Stimulated activated CD4-positive, alpha-beta T cell treated with anti-CD3 and anti-CD28 coated beads, Interleukin-1b, Interleukin-23, amount 100 ng/mL, for 1 hour (primary cell): Measurements from ENCODE around the gene HDC.

ENCODE experiments used
- DNase-seq, 2 donors: peaks; one replicate each; pipeline ENCODE4 v3.0.0-alpha.2; 2020; ENCODE audit warnings: low read depth in 2 of 2

The HDC gene

DNA sequence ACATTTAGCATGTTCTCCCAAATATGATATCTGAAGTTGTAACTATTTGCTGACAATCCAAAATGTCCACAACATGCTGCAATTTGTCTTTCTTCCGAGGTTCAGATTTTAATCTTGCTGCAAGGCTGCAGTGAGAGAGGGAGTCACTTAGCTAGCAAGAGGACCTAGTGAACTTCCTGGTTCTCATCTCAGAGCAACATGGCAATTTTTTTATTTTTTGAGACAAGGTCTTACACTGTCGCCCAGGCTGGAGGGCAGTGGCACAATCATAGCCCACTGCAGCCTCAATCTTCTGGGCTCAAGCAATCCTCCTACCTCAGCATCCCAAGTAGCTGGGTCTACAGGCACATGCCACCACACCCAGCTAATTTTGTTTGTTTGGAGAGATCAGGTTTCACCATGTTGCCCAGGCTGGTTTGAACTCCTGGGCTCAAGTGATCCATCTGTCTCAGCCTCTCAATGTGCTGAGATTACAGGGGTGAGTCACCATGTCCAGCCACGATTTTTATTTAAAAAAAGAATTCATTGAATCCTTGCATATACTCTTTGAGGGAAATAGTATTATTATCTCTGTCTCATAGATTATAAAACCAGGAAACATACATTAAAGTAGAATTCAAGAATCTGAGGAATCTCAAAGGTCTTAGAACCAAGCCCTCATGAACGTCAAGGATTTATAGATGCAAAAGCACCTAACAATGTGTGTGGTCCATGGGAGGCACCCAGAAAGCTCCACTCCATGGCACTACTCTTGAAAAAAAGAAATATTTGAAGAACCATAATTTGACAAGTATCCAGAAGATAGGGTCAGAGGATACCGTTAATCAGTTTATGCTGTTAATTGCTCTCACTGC is 9.1 kb downstream of the HDC start:
- DNase-seq = no peak

DNA sequence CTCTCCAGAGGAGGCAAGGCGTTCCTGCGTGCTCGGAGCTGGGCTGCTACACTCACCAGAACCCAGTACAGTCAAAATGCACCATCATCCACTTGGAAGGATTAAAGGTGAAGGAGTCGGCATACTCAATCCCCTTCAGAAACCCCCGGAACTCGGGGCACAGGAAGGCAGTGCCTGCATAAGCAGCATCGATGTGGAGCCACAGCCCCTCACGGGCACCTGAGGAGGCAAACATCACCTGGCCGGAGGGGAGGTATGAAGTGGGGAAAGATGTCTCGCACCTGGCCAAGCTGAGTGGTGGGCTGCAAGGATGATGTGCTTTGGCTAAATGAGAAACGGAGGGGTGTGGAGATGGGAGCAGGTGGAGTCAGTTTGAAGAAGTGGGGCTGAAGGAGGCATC is 13.0 kb downstream of the HDC start:
- no peak for DNase-seq

DNA sequence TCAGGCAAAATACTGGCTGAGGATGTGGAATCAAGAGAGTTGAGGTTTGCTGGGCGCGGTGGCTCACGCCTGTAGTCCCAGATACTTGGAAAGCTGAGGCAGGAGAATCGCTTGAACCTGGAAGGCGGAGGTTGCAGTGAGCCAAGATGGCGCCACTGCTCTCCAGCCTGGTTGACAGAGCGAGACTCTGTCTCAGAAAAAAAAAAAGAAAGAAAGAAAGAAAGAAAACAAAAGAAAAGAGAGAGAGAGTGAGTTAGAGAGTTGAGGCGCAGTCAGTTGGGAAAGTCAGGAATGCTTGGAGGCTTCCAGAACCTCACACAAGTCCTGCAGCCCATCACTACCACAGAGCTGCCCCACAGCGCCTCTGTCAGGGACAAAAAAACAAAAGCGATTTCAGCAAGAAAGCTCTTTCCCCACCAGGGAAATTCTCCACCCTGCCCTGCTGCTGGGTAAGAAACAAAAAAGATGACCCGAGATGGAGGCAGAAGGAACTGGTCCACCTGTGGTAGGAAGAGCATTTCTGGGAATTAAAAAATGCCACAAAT is 13.8 kb downstream of the HDC start:
- DNase-seq = no peak

DNA sequence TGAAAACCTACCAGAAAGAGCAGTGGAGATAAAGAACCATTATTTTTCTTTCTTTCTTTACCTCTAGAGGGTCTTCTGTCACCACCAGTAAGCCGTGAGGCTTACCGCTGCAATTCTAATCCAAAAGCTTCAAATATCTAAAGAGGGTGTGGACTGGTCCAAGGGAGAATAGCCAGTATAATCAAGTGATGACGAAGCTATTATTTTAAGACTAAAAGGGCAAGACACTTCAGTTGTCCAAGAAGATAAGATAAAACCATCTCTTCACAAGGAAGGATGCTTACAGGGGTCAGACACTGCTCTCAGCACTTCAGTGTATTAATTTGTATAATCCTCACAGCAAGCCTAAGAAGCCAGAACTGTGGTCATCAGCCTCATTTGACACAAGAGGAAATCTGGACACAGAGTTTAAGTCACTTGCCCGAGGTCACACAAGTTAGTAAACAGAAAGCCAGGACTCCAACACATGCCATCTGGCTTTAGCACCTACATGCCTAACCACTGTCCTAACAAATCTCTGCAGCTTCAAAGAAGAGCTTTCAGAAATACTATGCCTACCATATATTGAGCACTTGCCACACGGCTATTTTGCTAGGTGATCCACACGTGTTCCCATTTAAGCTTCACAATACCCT is 14.6 kb downstream of the HDC start:
- DNase-seq = no peak

DNA sequence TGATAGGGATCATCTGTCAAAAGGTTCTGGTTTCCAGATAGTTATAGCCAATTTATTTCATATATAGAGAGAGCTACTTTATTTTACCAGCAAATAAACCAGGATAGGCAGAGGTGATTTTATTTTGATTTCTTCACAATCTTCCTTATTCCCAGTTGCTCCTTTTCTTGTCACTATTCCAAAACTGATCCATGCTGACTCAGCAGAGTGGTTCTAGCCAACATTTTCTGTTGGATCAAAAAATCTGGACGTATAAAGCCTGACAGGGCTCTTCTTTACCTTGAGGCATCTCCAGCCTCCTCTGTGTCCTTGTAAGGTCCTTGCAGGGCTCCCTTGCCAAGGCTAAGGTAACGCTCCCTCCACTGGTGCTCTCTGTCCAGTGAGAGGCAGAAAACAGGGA is 15.8 kb downstream of the HDC start:
- no peak for DNase-seq

DNA sequence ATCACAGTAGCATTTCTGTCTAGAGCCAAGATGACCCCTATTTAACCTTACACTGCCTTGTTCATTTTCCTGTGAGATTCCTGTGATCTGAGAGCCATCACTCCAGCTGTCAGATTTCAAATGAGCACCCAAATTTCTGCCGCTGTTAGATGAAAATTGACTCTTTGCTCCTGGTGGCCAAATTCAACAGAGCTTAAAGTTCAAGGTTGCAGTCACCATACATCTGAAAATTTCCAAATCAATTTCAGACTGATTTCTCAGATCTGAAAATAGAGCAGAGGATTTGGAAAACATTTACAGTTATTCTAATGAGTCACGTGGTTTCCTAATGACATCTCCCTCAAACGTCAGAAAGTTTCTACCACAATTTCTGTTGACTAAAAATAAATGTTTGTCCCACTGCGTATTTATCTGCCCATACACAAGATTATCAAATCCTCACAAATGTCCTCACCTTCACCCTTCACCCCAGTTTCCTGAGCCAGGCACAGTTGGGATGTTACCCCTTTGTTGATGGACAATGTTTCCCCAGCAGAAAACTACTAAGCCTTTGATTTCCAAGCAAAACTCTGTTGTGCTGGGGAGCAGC is 16.4 kb downstream of the HDC start:
- no peak for DNase-seq

DNA sequence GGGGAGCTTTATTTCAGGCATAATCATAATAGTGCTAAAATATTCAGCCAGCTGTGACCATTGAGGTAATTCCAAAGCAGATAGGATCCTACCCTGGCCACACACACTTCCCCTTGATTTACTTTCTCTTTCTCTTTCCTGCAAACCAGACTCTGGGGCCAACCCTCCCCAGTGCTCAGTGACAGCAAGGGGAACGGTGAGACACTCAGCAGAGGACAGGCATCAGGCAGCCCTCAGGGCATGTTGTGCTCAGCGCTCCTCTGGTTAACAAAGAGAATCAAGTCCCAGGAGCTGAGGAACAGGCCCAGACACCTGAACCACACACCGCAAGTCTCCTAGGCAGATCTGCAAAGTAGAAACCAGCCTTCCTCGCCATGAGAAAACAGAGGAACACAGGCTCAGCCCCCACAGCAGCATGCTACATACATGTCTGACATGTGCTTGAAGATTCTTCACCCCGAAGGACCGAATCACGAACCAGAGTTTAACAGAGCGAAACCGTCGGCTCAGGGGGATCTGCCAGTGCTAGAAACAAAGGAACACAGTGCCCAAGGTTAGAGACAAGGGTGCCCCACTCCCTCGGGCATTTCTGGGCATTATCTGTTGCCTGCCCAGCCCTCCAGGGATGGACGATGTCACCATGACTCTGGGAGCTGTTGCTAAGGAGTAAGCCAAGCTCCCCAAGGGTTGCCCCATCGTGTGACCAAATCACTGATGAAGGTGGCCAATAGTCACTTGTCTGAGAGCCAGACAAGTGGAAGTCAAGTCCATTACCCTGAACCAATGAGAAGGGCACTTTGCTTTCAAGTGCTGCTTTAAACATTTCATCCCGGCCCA is 17.5 kb downstream of the HDC start:
- no peak for DNase-seq

DNA sequence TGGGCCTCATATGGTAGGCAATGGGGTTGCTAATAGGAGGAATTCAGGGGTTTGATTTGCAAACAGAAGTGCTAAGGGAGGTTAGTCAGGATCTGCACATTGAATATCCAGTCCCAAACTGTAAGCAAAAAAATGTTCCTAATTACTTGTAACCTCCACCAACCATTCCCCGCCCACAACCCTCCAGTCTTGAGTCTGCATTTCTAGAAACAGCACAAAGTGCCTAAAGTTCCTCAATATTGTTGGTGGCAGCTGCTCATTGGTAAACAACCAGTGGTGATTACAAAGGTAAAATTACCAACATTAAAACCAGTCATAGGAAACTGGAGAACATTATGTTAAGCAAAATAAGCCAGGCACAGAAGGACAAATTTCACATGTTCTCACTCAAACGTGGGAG is 18.9 kb downstream of the HDC start:
- DNase-seq = no peak

DNA sequence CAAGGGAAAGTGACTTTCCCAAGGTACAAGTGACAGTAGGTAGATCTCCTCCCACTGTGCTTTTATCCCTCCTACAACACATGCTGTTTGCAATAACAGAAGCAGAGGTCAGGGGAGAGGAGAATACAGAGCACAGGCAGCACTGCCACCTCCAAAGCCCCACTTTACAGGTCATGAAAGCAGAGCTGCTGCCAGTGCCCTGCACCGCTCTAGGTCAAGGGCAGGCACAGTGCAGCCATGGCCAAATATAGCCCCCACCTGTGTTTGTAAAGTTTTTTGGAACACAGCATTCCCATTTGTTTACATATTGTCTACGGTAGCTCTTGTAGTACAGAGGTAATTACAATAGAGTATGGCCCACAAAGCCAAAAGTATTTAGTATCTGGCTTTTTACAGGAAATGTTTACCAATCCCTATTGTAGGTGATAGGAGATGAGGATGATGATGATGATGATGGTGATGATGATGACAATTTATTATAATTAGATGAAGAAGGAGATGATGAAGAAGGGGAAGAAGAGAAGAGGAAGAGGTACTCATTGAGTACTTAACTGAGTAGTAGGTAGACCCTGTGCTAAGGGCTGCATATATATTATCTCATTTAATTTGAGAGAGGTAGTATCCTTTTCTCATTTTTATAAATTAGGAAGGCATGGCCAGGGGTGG is 20.4 kb downstream of the HDC start:
- no peak for DNase-seq

DNA sequence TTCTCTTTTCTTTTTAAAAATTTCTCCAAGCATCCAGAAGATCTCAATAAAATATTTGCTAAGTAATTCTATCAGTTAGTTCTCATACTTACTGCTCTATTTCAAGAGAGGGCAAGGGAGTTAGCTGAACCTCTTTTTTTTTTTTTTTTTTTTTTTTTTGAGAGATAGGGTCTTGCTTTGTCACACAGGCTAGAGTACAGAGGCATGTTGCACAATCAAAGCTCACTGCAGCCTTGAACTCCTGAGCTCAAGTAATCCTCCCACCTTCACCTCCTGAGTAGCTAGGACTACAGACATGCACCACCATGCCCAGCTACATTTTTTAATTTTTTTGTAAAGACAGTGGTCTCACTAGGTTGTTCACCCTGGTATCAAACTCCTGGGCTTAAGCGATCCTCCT is 21.4 kb downstream of the HDC start:
- DNase-seq = no peak

DNA sequence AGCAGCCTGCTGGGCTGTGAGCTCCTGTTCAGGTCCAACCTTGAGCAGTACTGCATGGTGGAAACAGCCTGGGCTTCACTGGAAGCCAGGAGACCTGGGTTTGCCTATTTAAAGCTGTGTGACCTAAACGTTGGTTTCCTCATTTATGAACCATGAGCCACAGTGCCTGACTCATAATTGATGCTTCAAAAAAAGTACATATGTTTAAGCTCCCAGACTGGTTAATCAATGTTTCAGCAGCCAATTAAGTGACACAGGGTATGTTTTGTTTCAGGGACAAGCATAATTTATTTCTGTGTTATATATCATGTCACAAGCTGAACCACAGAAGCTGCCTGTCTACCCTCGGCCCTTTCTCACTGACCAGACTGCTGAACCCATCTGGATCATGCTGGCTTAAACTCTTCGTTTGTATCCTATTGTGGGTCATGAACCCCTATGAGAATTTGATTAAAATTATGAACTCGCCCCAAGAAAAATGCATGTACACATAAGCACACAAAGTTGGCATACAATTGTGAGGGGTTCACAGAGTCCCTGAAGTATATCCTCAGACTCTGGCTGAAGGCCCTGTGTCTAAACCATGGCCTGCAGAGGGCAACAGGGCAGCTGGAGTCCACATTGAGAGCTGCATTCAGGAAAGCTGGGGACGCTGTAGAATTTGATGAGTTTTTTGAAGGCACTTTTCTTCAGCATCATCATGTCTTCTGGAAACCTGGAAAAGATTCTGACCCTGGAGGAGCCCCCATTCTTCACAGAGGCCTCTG is 23.7 kb downstream of the HDC start:
- DNase-seq = no peak

DNA sequence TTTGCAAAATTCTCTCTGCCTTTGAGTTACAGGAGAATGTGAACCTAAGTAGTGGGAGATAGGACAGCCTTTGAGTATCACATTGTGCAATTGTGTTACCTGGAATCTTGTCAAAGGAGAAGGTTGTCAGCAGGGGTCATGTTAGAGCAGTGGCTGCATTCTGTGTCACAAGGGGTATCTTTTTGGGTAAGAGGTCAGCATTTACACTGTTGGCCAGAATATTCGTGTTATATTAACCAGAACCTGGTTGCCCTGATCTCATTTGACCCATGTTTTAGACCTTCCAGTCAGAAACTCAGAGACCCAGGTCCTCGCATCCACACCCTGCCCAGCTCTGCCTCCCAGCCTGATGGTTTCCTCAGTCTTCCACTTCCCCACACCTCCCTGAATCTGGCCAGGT is 27.3 kb downstream of the HDC start:
- DNase-seq = no peak

DNA sequence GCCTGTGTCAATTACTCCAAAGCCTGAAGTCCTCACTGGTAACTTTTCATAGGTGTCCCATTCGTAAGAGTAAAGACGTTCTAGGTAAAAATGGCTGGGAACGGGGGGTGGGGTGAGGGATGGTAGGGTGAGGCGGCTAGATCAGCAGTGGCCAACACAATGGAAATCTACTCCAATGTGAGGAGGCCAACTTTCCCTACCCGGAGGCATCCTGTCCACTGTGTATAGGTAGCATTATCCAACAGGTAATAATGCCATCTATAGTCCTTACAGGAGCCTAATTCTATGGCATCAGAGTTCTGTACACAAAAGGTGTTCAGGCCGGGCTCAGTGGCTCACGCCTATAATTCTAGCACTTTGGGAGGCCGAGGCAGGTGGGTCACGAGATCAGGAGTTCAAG is 29.1 kb downstream of the HDC start:
- no peak for DNase-seq

DNA sequence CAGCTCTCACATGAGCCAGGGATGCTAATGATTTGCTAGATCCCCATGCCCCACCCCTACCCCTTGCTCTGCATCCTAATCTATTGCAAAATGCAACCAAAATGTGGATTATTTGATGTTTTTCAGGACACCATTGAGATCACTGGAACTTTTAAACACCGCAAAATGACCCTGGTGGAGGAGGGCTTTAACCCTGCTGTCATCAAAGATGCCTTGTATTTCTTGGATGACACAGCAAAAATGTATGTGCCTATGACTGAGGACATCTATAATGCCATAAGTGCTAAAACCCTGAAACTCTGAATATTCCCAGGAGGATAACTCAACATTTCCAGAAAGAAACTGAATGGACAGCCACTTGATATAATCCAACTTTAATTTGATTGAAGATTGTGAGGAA is 29.7 kb downstream of the HDC start:
- DNase-seq = no peak

DNA sequence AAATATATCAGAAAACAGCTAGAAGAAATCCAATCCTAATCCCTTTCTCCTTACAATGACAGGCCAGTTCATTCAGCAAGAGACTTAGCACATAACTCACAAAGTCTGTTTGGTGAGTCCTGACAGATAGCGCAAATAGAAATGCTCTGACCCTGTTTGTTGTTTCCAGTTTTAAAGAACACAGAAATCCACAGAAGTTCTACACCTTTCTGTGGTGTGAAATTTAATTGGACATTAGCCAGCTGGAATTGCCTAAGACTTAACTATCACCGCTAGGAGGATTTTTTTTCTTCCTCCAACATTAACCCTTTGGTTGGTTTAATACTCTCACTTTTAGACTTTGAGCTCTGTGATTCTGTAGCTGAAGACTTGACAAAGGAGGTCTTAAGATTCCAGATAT is 30.8 kb downstream of the HDC start:
- DNase-seq = no peak

DNA sequence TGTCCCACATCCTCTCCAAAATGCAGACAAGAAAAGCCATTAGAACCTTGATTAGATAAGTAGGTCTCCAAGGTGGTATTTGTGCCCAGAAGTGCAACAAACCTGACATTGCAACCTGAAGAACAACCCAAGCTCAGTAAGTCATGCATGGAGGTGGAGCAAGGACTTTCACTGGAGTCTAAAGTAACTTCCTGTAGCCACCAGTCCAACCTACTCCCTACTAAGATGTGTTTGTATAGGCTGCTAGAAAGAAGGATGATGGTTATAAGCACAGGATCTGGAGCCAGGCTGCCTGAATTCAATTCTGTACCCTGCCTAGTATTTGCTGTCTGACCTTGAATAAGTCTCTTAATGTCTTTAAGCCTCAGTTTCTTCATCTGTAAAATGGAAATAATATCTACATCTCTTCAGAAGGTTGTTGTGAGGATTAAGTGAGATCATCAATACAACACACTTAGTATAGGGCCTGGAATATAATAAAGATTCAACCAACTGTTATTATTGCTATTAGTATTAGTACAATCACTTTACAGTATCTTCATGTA is 32.3 kb downstream of the HDC start:
- no peak for DNase-seq

DNA sequence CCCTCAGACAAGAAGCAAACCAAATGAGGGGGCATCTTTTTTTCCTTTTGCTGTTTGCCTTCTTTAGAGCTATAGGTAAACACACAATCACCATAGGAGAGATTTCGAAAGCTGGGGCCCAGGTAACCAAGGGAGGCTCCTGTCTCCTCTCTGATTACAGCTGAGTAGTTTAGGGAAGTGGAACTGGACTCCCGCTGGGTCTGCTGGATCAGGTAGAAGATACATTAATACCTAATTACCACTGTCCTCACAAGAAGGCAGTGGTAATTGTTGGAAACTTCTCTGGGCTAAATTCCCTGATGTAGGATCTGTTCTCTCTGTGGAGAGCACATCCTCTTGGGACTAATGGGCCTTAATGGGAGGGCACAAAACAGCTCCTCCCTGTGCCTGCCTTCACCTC is 32.7 kb downstream of the HDC start:
- no peak for DNase-seq

DNA sequence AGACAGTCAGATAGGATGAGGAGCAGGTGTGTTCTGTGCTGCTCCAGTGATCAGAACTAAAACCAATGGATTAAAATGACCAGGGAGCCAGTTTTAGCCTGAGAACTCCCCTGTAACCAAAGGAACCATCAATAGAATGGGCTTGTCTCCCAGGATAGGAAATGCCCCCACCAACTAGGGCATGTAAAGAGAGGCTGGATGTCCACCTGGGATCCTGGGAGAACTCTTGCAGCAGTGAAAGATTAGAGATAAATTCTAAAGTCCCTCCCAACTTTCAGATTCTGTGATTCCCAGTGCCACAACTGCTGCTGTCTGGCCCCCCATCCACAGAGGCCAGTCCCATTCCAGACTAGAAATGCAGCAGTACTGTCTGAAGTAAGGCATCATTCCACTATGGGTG is 33.8 kb downstream of the HDC start:
- no peak for DNase-seq

DNA sequence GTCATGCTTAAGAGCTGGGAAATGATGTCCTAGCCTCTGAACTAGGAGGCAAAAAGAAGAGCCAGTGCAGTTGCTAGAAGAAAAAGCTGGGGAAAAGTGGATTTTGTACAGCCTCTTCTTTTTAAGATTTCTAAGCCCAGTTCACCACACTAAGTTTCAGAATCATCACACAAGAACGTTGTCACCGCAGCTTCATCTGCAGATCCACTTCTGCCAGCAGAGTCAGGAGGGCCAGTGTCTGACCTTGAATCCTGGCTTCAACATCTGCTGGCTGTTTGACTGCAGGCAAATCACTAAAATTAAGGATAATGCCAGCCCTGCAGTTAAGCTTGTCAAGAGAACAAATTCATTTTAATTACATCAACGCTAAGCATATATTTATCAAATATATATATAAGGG is 36.2 kb downstream of the HDC start:
- DNase-seq = no peak

DNA sequence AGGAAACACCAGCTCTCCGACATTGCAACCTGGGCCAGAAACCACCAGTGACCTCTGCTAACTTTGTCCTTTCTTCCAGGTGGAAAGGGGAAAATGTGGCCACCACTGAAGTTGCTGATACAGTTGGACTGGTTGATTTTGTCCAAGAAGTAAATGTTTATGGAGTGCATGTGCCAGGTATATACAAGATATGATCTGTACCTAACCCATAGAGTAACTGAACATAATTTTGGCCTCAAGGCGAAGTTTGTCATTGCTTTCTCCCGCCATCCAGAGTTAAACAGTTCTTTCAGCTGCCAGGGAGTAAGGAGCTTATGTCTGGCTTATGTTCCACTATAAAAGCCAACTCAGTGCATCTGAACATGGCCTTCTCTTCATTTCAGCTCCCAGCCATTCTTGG is 36.7 kb downstream of the HDC start:
- DNase-seq = no peak
